OCI-LY3 (cell line): ENCODE data around the gene CNPY4.

Source experiments
- H2AFZ ChIP-seq: fragments of 200-600, 300-600 bp; shearing (Covaris generic); 2 replicates; pipeline ENCODE4 v1.6.0; 2014; ENCODE audit warnings: antibody characterized with exemption, low read depth, low read length
- H3K27ac ChIP-seq: fragments of 200-600, 300-600 bp; sonication (generic); 2 replicates; pipeline ENCODE4 v1.5.1; 2014; ENCODE audit warnings: mild to moderate bottlenecking, low read length, moderate library complexity, mixed read lengths
- H3K27me3 ChIP-seq: fragments of 200-600, 300-600 bp; sonication (generic); 2 replicates; pipeline ENCODE4 v1.6.1; 2014; ENCODE audit warnings: low read depth, low read length, mixed read lengths
- H3K36me3 ChIP-seq: fragments of 200-600, 300-600 bp; sonication (generic); replicated peaks from 2 replicates; pipeline ENCODE3; 2014; ENCODE audit warnings: low read depth, low read length, mixed read lengths
- H3K4me1 ChIP-seq: fragments of 300-600, 200-600 bp; sonication (generic); 2 replicates; pipeline ENCODE4 v1.6.1; 2014; ENCODE audit warnings: low read length, mixed read lengths
- H3K4me2 ChIP-seq: fragments of 200-600, 300-600 bp; sonication (generic); 2 replicates; pipeline ENCODE4 v1.6.1; 2014; ENCODE audit warnings: low read length, mixed read lengths
- H3K4me3 ChIP-seq: fragments of 300-600, 200-600 bp; sonication (generic); 2 replicates; pipeline ENCODE4 v1.5.1; 2014; ENCODE audit warnings: antibody characterized with exemption, mild to moderate bottlenecking, low read length, moderate library complexity
- H3K79me2 ChIP-seq: fragments of 300-600, 200-600 bp; shearing (Covaris generic); 2 replicates; pipeline ENCODE4 v1.6.1; 2014; ENCODE audit warnings: mild to moderate bottlenecking, low read length, mixed read lengths
- H3K9ac ChIP-seq: fragments of 300-600, 200-600 bp; shearing (Covaris generic); 2 replicates; pipeline ENCODE4 v1.6.0; 2014; ENCODE audit warnings: mild to moderate bottlenecking, low read length, moderate library complexity
- H3K9me3 ChIP-seq: fragments of 200-600, 300-600 bp; shearing (Covaris generic); 2 replicates; pipeline ENCODE4 v1.6.1; 2014; ENCODE audit warnings: low read length, mixed read lengths; ENCODE audit not compliant: insufficient read depth
- H4K20me1 ChIP-seq: fragments of 200-600, 300-600 bp; sonication (generic); 2 replicates; pipeline ENCODE4 v1.6.1; 2016; ENCODE audit warnings: low read length, mixed read lengths; ENCODE audit not compliant: insufficient read depth
- EZH2phosphoT487 ChIP-seq: fragments of 200-600 bp; shearing (Covaris generic); IDR thresholded peaks from 2 replicates; pipeline ENCODE4 v1.6.1; 2018; ENCODE audit warnings: antibody characterized with exemption, mixed run types, low read depth
- TF ChIP-seq, protein P1 (sequence below): fragments of 200-600, 300-600 bp; sonication (generic); IDR thresholded peaks from 2 replicates; pipeline ENCODE4 v1.5.1; 2014; ENCODE audit warnings: antibody characterized with exemption, low read length, low read depth

CNPY4 gene

DNA sequence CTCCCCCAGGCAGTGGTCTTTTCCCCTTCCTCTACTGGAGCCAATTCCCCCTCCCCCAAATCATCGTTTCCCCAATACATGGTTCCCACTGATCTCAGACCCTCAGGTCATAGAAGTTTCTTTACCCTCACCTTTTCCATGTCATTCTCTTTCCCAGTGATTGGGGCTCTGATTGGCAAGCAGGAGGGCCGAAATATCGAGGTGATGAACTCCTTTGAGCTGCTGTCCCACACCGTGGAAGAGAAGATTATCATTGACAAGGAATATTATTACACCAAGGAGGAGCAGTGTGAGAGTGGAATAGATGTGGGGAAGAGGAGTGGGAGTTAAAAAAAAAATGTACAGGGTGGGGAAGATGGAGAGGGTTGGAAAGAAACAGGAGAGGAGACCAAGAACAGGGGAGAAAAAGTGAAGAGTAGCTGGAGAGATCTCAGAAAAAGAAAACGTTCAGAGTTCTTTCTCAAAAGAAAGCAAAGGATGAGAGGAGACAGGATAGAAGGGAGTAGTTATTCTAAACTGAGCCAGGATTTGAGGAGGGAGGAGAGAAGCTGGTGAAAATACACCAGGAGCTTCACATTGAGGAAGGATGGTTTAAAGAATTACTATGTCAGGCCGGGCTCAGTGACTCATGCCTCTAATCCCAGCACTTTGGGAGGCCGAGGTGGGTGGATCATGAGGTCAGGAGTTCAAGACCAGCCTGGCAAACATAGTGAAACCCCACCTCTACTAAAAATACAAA, 29.8 kb upstream of the CNPY4 start:
- H2AFZ ChIP-seq = no peak overlapping the region
- H3K9me3 ChIP-seq = no peaks in the 10 kb centered on the region
- peaks cover 8% of the 10 kb centered on the region; the same call in 1 of the 2 replicates for H3K27me3 ChIP-seq
- H3K4me2 ChIP-seq = peak overlapping the region; percentile 93
- H3K9ac ChIP-seq = peak overlapping the region; percentile 85
- H3K36me3 ChIP-seq = peaks cover 38% of the 10 kb centered on the region
- H3K79me2 ChIP-seq = peaks cover 9% of the 10 kb centered on the region
- peaks cover 6% of the 10 kb centered on the region for H4K20me1 ChIP-seq
- TF ChIP-seq, protein P1, sequence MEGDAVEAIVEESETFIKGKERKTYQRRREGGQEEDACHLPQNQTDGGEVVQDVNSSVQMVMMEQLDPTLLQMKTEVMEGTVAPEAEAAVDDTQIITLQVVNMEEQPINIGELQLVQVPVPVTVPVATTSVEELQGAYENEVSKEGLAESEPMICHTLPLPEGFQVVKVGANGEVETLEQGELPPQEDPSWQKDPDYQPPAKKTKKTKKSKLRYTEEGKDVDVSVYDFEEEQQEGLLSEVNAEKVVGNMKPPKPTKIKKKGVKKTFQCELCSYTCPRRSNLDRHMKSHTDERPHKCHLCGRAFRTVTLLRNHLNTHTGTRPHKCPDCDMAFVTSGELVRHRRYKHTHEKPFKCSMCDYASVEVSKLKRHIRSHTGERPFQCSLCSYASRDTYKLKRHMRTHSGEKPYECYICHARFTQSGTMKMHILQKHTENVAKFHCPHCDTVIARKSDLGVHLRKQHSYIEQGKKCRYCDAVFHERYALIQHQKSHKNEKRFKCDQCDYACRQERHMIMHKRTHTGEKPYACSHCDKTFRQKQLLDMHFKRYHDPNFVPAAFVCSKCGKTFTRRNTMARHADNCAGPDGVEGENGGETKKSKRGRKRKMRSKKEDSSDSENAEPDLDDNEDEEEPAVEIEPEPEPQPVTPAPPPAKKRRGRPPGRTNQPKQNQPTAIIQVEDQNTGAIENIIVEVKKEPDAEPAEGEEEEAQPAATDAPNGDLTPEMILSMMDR = no peak
- TF ChIP-seq EZH2phosphoT487 = no peak
- peak overlapping the region; percentile 55 for H3K27ac ChIP-seq
- H3K4me1 ChIP-seq = peaks cover 11% of the 10 kb centered on the region
- H3K4me3 ChIP-seq = peak overlapping the region; percentile 90

- Histone ChIP-seq H3K27me3 (peaks cover under 1% of the 10 kb centered on the region; the same call in 1 of the 2 replicates), H3K4me2 (no peak overlapping the region), H3K9me3 (no peaks in the 10 kb centered on the region), H3K79me2 (peaks cover 12% of the 10 kb centered on the region), H3K36me3 (peaks cover 50% of the 10 kb centered on the region), H3K4me1 (peaks cover 11% of the 10 kb centered on the region), H3K9ac (no peak overlapping the region), H3K4me3 (no peak overlapping the region), H4K20me1 (peaks cover 12% of the 10 kb centered on the region), H2AFZ (no peak overlapping the region), H3K27ac (no peak overlapping the region)
- TF ChIP-seq, protein P1 = no peak
- TF ChIP-seq EZH2phosphoT487 = no peak
These were observed 28.7 kb upstream of the CNPY4 start for GRCh38 chr7:100090527-100091410.

DNA sequence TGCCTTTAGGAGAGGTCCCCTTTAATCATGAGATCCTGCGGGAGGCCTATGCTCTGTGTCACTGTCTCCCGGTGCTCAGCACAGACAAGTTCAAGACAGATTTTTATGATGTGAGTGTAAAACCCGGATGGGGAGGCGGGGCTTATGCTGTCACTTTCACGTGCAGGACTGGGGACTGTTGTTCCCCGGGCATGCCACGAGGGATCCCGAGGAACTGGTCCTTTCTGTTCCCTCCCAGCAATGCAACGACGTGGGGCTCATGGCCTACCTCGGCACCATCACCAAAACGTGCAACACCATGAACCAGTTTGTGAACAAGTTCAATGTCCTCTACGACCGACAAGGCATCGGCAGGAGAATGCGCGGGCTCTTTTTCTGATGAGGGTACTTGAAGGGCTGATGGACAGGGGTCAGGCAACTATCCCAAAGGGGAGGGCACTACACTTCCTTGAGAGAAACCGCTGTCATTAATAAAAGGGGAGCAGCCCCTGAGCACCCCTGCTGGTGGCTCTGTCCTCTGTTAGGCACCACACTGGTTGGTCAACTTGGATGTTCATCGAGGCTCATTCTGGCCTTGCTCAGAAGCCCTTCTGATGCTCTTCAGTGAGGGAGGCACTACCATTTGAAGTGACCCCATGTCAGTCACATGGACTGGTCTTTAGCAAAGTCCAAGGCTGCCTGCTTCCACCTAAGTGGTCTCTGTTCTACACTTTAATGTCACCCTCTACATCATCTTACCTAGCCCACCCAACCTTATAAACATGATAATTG, 27.8 kb upstream of the CNPY4 start:
- Histone ChIP-seq H3K9me3 (no peaks in the 10 kb centered on the region), H3K4me1 (peaks cover 11% of the 10 kb centered on the region), H2AFZ (no peak overlapping the region), H3K27ac (no peak overlapping the region), H3K36me3 (peaks cover 55% of the 10 kb centered on the region), H3K79me2 (peaks cover 17% of the 10 kb centered on the region), H3K4me2 (no peak overlapping the region), H4K20me1 (peaks cover 16% of the 10 kb centered on the region), H3K4me3 (no peak overlapping the region), H3K27me3 (no peaks in the 10 kb centered on the region), H3K9ac (no peak overlapping the region)
- TF ChIP-seq, protein P1 = no peak
- no peak for TF ChIP-seq EZH2phosphoT487
